DND-41 (cell line): ENCODE measurements around the gene KCNIP2.

ENCODE experiments used
- ATAC-seq: fragments of 200-7000 bp; cut with Tn5 transposase; 3 replicates; pipeline ENCODE4 v1.9.1; 2021; ENCODE audit warnings: low read depth; ENCODE audit not compliant: insufficient read depth
- DNase-seq: peaks from one replicate; pipeline ENCODE4 v3.0.0-alpha.2; 2020
- H2AFZ ChIP-seq: 2 replicates; pipeline ENCODE4 v1.6.0; 2012; ENCODE audit warnings: low read depth, low read length
- H3K27ac ChIP-seq: 2 replicates; pipeline ENCODE4 v1.5.1; 2012; ENCODE audit warnings: low read length, inconsistent platforms
- H3K27me3 ChIP-seq: fragments of 200-600 bp; sonication (generic); 2 replicates; pipeline ENCODE4 v1.6.0; 2012; ENCODE audit warnings: low read length, mild to moderate bottlenecking, inconsistent platforms; ENCODE audit not compliant: insufficient read depth, poor library complexity
- H3K36me3 ChIP-seq: 2 replicates; pipeline ENCODE4 v1.5.1; 2012; ENCODE audit warnings: low read length, inconsistent platforms; ENCODE audit not compliant: insufficient read depth
- H3K4me1 ChIP-seq: 2 replicates; pipeline ENCODE4 v1.5.1; 2012; ENCODE audit warnings: mild to moderate bottlenecking, low read length; ENCODE audit not compliant: insufficient read depth
- H3K4me2 ChIP-seq: 2 replicates; pipeline ENCODE4 v1.6.0; 2012; ENCODE audit warnings: mild to moderate bottlenecking, moderate library complexity, low read length, inconsistent platforms; ENCODE audit not compliant: insufficient read depth
- H3K4me3 ChIP-seq, 2 experiments: fragments of 200-600 bp in 1 of 2; shearing (Covaris generic) in 1 of 2; 2 replicates each; pipeline ENCODE4 v1.5.1; 2012 to 2016; ENCODE audit warnings: inconsistent platforms in 2 of 2, low read length in 2 of 2, mild to moderate bottlenecking in 2 of 2, low read depth in 1 of 2, moderate library complexity in 1 of 2
- H3K79me2 ChIP-seq: 2 replicates; pipeline ENCODE4 v1.6.0; 2012; ENCODE audit warnings: low read length, inconsistent platforms; ENCODE audit not compliant: insufficient read depth
- H3K9ac ChIP-seq: 2 replicates; pipeline ENCODE4 v1.6.0; 2012; ENCODE audit warnings: low read depth, mild to moderate bottlenecking, inconsistent platforms, low read length, moderate library complexity
- H3K9me3 ChIP-seq: 2 replicates; pipeline ENCODE4 v1.5.1; 2012; ENCODE audit warnings: low read length, moderate library complexity, mild to moderate bottlenecking, inconsistent platforms; ENCODE audit not compliant: insufficient read depth, severe bottlenecking
- H4K20me1 ChIP-seq: 2 replicates; pipeline ENCODE4 v1.6.0; 2012; ENCODE audit warnings: low read length; ENCODE audit not compliant: insufficient read depth
- CTCF ChIP-seq: IDR thresholded peaks from 2 replicates; pipeline ENCODE4 v1.5.1; 2012; ENCODE audit warnings: borderline replicate concordance, low read length, moderate library complexity, mild to moderate bottlenecking; ENCODE audit not compliant: poor library complexity, severe bottlenecking; ENCODE audit errors: extremely low read depth
- EZH2 ChIP-seq: IDR thresholded peaks from 3 replicates; pipeline ENCODE4 v1.6.1; 2012; ENCODE audit warnings: borderline replicate concordance, low read depth, mild to moderate bottlenecking, moderate library complexity, low read length, inconsistent platforms; ENCODE audit not compliant: severe bottlenecking

Gene KCNIP2

GRCh38 chr10:101848894-101849351, 5.3 kb upstream of the KCNIP2 start:
- DNase-seq (no peak), ATAC-seq (no peak)
- Histone ChIP-seq H3K9me3 (no peaks in the 10 kb centered on the region), H3K4me3 (no peak overlapping the region), H3K27ac (peak overlapping the region; percentile 26; the same call in 1 of the 2 replicates), H3K27me3 (no peaks in the 10 kb centered on the region), H2AFZ (no peak overlapping the region), H4K20me1 (peaks cover 14% of the 10 kb centered on the region; the same call in 1 of the 2 replicates), H3K79me2 (no peaks in the 10 kb centered on the region), H3K4me2 (no peak overlapping the region), H3K9ac (no peak overlapping the region), H3K4me1 (peaks cover 7% of the 10 kb centered on the region), H3K36me3 (peaks cover 12% of the 10 kb centered on the region)
- TF ChIP-seq CTCF (no peak), EZH2 (no peak)

DNA sequence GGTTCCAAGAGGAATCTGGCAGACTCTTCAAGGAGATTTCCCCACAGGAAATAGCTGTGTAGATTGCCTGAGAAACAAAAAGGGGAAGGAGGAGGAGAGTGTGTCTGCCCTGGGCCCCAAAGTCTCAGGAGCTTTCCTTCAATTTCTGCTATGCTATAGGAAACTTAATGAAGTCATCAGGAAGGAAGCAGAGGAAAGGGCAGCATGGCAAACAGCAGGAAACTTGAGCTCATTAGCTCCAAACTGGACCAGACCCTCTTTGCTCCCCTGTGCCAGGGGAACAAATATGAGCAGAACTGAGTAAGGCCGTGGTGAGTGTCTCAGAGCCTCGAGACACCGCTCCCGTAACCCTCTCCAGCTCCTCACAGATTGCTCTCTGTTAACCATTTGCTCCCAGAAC, 4.8 kb upstream of the KCNIP2 start:
- no peaks in the 10 kb centered on the region for H3K9me3 ChIP-seq
- DNase-seq (no peak), ATAC-seq (no peak)
- peaks cover 12% of the 10 kb centered on the region for H3K36me3 ChIP-seq
- H2AFZ ChIP-seq: no peak overlapping the region
- H3K4me1 ChIP-seq: peaks cover 10% of the 10 kb centered on the region
- H3K4me3 ChIP-seq: no peak overlapping the region
- H3K27me3 ChIP-seq: no peaks in the 10 kb centered on the region
- no peak overlapping the region for H3K27ac ChIP-seq
- no peak overlapping the region for H3K9ac ChIP-seq
- H3K4me2 ChIP-seq: no peak overlapping the region
- peaks cover 14% of the 10 kb centered on the region; the same call in 1 of the 2 replicates for H4K20me1 ChIP-seq
- no peaks in the 10 kb centered on the region for H3K79me2 ChIP-seq
- TF ChIP-seq CTCF (no peak), EZH2 (no peak)

GRCh38 chr10:101845893-101846292, 2.3 kb upstream of the KCNIP2 start:
- Histone ChIP-seq H3K36me3 (peaks cover 12% of the 10 kb centered on the region), H3K9ac (no peak overlapping the region), H3K4me3 (no peak overlapping the region), H4K20me1 (peaks cover 26% of the 10 kb centered on the region), H3K79me2 (no peaks in the 10 kb centered on the region), H2AFZ (no peak overlapping the region), H3K9me3 (no peaks in the 10 kb centered on the region), H3K27me3 (no peaks in the 10 kb centered on the region), H3K27ac (no peak overlapping the region), H3K4me1 (peaks cover 31% of the 10 kb centered on the region), H3K4me2 (no peak overlapping the region)
- no peak for ATAC-seq
- TF ChIP-seq EZH2 (no peak), CTCF (no peak)
- DNase-seq: no peak

DNA sequence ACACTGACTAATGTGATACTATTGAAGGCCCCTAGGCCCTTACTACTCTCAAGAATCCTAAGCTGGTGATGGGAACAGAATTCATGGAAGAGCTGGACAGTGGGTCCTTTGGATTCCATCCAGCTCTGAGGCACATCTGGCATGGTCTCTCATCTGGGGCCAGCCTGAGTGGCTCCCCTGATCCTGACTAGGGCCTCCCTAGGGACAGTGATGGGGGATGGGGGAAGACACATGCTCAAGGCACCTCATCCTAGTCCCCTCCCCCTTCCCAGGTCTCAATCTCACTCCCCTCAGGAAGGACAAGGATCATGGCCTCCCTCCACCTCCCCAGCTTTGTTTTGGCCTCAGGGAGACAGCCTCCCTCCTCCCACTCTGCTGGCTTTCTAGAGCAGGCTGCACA, 1.8 kb downstream of the KCNIP2 start:
- no peak for DNase-seq
- Histone ChIP-seq H3K79me2 (no peaks in the 10 kb centered on the region), H4K20me1 (peaks cover 25% of the 10 kb centered on the region), H3K9ac (no peak overlapping the region), H3K4me2 (no peak overlapping the region), H3K4me1 (peaks cover 39% of the 10 kb centered on the region), H3K27ac (no peak overlapping the region), H3K9me3 (no peaks in the 10 kb centered on the region), H3K36me3 (no peaks in the 10 kb centered on the region), H3K4me3 (no peak overlapping the region), H2AFZ (no peak overlapping the region), H3K27me3 (no peaks in the 10 kb centered on the region)
- ATAC-seq: no peak
- TF ChIP-seq CTCF: no peak
- TF ChIP-seq EZH2: no peak
